Measurements from ENCODE around the gene PPP2R5B.

PPP2R5B gene

GRCh38 chr11:64933213-64933934, 8.9 kb downstream of the PPP2R5B start:
- H4K8ac ChIP-seq (ENCODE audit: low read depth, low read length): no peak overlapping the region
- H4K12ac ChIP-seq (ENCODE audit: low read depth, low read length): no peak overlapping the region
- no CpG with 5 or more reads among the region's 12 CpGs for WGBS (ENCODE audit: extremely low coverage, insufficient coverage, insufficient read length)
- H3K18ac ChIP-seq (ENCODE audit: low read length): no peak overlapping the region
- H2BK5ac ChIP-seq (ENCODE audit: low read depth, low read length, poor library complexity): no peak overlapping the region
- no peak overlapping the region for H3K4me3 ChIP-seq (ENCODE audit: low read depth, low read length)
- H2AK5ac ChIP-seq (ENCODE audit: low read length): no peak overlapping the region
- H2BK120ac ChIP-seq (ENCODE audit: insufficient read depth, low read length, poor library complexity): no peak overlapping the region
- no peak overlapping the region for H2BK12ac ChIP-seq (ENCODE audit: low read length)
- H3K9me3 ChIP-seq (ENCODE audit: insufficient read depth, low read depth, low read length): no peaks in the 10 kb centered on the region
- no peak overlapping the region for H3K23ac ChIP-seq (ENCODE audit: low read length)
- H3K4ac ChIP-seq (ENCODE audit: low read depth, low read length): no peak overlapping the region
- H3K4me2 ChIP-seq (ENCODE audit: low read length): no peak overlapping the region
- DNase-seq: no peak
- H2AFZ ChIP-seq (ENCODE audit: insufficient read depth, low read length, poor library complexity): no peak overlapping the region
- no peak overlapping the region for H3K9ac ChIP-seq (ENCODE audit: low read length)
- no peak overlapping the region for H3K14ac ChIP-seq (ENCODE audit: low read length)
- H3K27me3 ChIP-seq (ENCODE audit: insufficient read depth, low read length): no peaks in the 10 kb centered on the region
- H3K4me1 ChIP-seq (ENCODE audit: control insufficient read depth in 1 of 2, insufficient read depth in 2 of 2, low read length in 2 of 2): peaks cover 0 to 7% of the 10 kb centered on the region in 2 experiments
- no peaks in the 10 kb centered on the region for H3K79me2 ChIP-seq (ENCODE audit: control insufficient read depth, insufficient read depth, low read length, poor library complexity)
- no peak overlapping the region for H4K91ac ChIP-seq (ENCODE audit: low read depth, low read length)
- no peaks in the 10 kb centered on the region for H3K79me1 ChIP-seq (ENCODE audit: low read length)
- peaks cover 19 to 31% of the 10 kb centered on the region in 2 experiments for H3K36me3 ChIP-seq (ENCODE audit: control insufficient read depth in 1 of 2, insufficient read depth in 2 of 2, low read length in 2 of 2)
- no peak overlapping the region for H3K27ac ChIP-seq (ENCODE audit: low read depth, low read length)

GRCh38 chr11:64933935-64934681, 9.6 kb downstream of the PPP2R5B start:
- H3K27me3 ChIP-seq (ENCODE audit: insufficient read depth, low read length): no peaks in the 10 kb centered on the region
- H2BK120ac ChIP-seq (ENCODE audit: insufficient read depth, low read length, poor library complexity): no peak overlapping the region
- no CpG with 5 or more reads among the region's 10 CpGs for WGBS (ENCODE audit: extremely low coverage, insufficient coverage, insufficient read length)
- no peak overlapping the region for H3K9ac ChIP-seq (ENCODE audit: low read length)
- H4K91ac ChIP-seq (ENCODE audit: low read depth, low read length): no peak overlapping the region
- H3K4ac ChIP-seq (ENCODE audit: low read depth, low read length): no peak overlapping the region
- H3K18ac ChIP-seq (ENCODE audit: low read length): no peak overlapping the region
- H3K79me2 ChIP-seq (ENCODE audit: control insufficient read depth, insufficient read depth, low read length, poor library complexity): no peaks in the 10 kb centered on the region
- no peak overlapping the region for H2AK5ac ChIP-seq (ENCODE audit: low read length)
- no peak overlapping the region for H3K4me3 ChIP-seq (ENCODE audit: low read depth, low read length)
- H3K23ac ChIP-seq (ENCODE audit: low read length): no peak overlapping the region
- no peak overlapping the region for H4K8ac ChIP-seq (ENCODE audit: low read depth, low read length)
- H3K27ac ChIP-seq (ENCODE audit: low read depth, low read length): no peak overlapping the region
- H3K4me1 ChIP-seq (ENCODE audit: control insufficient read depth in 1 of 2, insufficient read depth in 2 of 2, low read length in 2 of 2): peaks cover 0 to 7% of the 10 kb centered on the region in 2 experiments
- H3K36me3 ChIP-seq (ENCODE audit: control insufficient read depth in 1 of 2, insufficient read depth in 2 of 2, low read length in 2 of 2): peaks cover 19 to 30% of the 10 kb centered on the region in 2 experiments
- DNase-seq: no peak
- no peak overlapping the region for H3K4me2 ChIP-seq (ENCODE audit: low read length)
- H2BK12ac ChIP-seq (ENCODE audit: low read length): no peak overlapping the region
- no peaks in the 10 kb centered on the region for H3K79me1 ChIP-seq (ENCODE audit: low read length)
- H2BK5ac ChIP-seq (ENCODE audit: low read depth, low read length, poor library complexity): no peak overlapping the region
- no peaks in the 10 kb centered on the region for H3K9me3 ChIP-seq (ENCODE audit: insufficient read depth, low read depth, low read length)
- H4K12ac ChIP-seq (ENCODE audit: low read depth, low read length): no peak overlapping the region
- no peak overlapping the region for H3K14ac ChIP-seq (ENCODE audit: low read length)
- no peak overlapping the region for H2AFZ ChIP-seq (ENCODE audit: insufficient read depth, low read length, poor library complexity)

- Histone ChIP-seq H3K4me2 (ENCODE audit: low read length) (no peak overlapping the region), H3K14ac (ENCODE audit: low read length) (no peak overlapping the region), H3K27me3 (ENCODE audit: insufficient read depth, low read length) (no peaks in the 10 kb centered on the region), H3K27ac (ENCODE audit: low read depth, low read length) (no peak overlapping the region), H2BK120ac (ENCODE audit: insufficient read depth, low read length, poor library complexity) (no peak overlapping the region), H4K91ac (ENCODE audit: low read depth, low read length) (no peak overlapping the region), H3K9ac (ENCODE audit: low read length) (peak overlapping the region; percentile 22), H4K8ac (ENCODE audit: low read depth, low read length) (no peak overlapping the region), H3K36me3 (ENCODE audit: control insufficient read depth in 1 of 2, insufficient read depth in 2 of 2, low read length in 2 of 2) (peaks cover 19 to 27% of the 10 kb centered on the region in 2 experiments), H3K9me3 (ENCODE audit: insufficient read depth, low read depth, low read length) (peaks cover 2% of the 10 kb centered on the region), H2AK5ac (ENCODE audit: low read length) (no peak overlapping the region), H3K4me3 (ENCODE audit: low read depth, low read length) (no peak overlapping the region), H2BK12ac (ENCODE audit: low read length) (no peak overlapping the region), H3K79me1 (ENCODE audit: low read length) (no peaks in the 10 kb centered on the region), H4K12ac (ENCODE audit: low read depth, low read length) (no peak overlapping the region), H2AFZ (ENCODE audit: insufficient read depth, low read length, poor library complexity) (no peak overlapping the region), H3K4ac (ENCODE audit: low read depth, low read length) (no peak overlapping the region), H3K23ac (ENCODE audit: low read length) (no peak overlapping the region), H3K79me2 (ENCODE audit: control insufficient read depth, insufficient read depth, low read length, poor library complexity) (no peaks in the 10 kb centered on the region), H2BK5ac (ENCODE audit: low read depth, low read length, poor library complexity) (no peak overlapping the region), H3K18ac (ENCODE audit: low read length) (no peak overlapping the region), H3K4me1 (ENCODE audit: control insufficient read depth in 1 of 2, insufficient read depth in 2 of 2, low read length in 2 of 2) (peaks cover 0 to 7% of the 10 kb centered on the region in 2 experiments)
- DNase-seq: no peak
- no CpG with 5 or more reads among the region's 27 CpGs for WGBS (ENCODE audit: extremely low coverage, insufficient coverage, insufficient read length)
Observed at GRCh38 chr11:64934682-64935358, 10.3 kb downstream of the PPP2R5B start.

GRCh38 chr11:64935359-64936081, 11.0 kb downstream of the PPP2R5B start, which contains the start of gene GPHA2:
GPHA2 (minus strand) TSS chr11:64935893; CDS start chr11:64935460, 433 bp downstream.
- H4K12ac ChIP-seq (ENCODE audit: low read depth, low read length): no peak within 1 kb of the TSS
- no peak within 1 kb of the TSS for H3K14ac ChIP-seq (ENCODE audit: low read length)
- H2AFZ ChIP-seq (ENCODE audit: insufficient read depth, low read length, poor library complexity): no peak within 1 kb of the TSS
- no peak within 1 kb of the TSS for H3K4ac ChIP-seq (ENCODE audit: low read depth, low read length)
- peaks cover 14 to 22% of the 10 kb centered on the region in 2 experiments for H3K36me3 ChIP-seq (ENCODE audit: control insufficient read depth in 1 of 2, insufficient read depth in 2 of 2, low read length in 2 of 2)
- no peaks in the 10 kb centered on the region for H3K27me3 ChIP-seq (ENCODE audit: insufficient read depth, low read length)
- no peak within 1 kb of the TSS for H2BK120ac ChIP-seq (ENCODE audit: insufficient read depth, low read length, poor library complexity)
- peaks cover 0 to 7% of the 10 kb centered on the region in 2 experiments for H3K4me1 ChIP-seq (ENCODE audit: control insufficient read depth in 1 of 2, insufficient read depth in 2 of 2, low read length in 2 of 2)
- H2BK12ac ChIP-seq (ENCODE audit: low read length): no peak within 1 kb of the TSS
- H3K9me3 ChIP-seq (ENCODE audit: insufficient read depth, low read depth, low read length): peaks cover 2% of the 10 kb centered on the region
- H3K79me2 ChIP-seq (ENCODE audit: control insufficient read depth, insufficient read depth, low read length, poor library complexity): no peaks in the 10 kb centered on the region
- H3K18ac ChIP-seq (ENCODE audit: low read length): no peak within 1 kb of the TSS
- no peaks in the 10 kb centered on the region for H3K79me1 ChIP-seq (ENCODE audit: low read length)
- no peak within 1 kb of the TSS for H4K8ac ChIP-seq (ENCODE audit: low read depth, low read length)
- H3K4me3 ChIP-seq (ENCODE audit: low read depth, low read length): no peak within 1 kb of the TSS
- no peak within 1 kb of the TSS for H2BK5ac ChIP-seq (ENCODE audit: low read depth, low read length, poor library complexity)
- H3K23ac ChIP-seq (ENCODE audit: low read length): no peak within 1 kb of the TSS
- no peak within 1 kb of the TSS for H4K91ac ChIP-seq (ENCODE audit: low read depth, low read length)
- peak within 1 kb of the TSS; percentile 22 for H3K9ac ChIP-seq (ENCODE audit: low read length)
- DNase-seq: peak in 1 of 2 donors; percentile 30
- no peak within 1 kb of the TSS for H2AK5ac ChIP-seq (ENCODE audit: low read length)
- WGBS (ENCODE audit: extremely low coverage, insufficient coverage, insufficient read length): no CpG with 5 or more reads among the region's 14 CpGs
- H3K4me2 ChIP-seq (ENCODE audit: low read length): no peak within 1 kb of the TSS
- H3K27ac ChIP-seq (ENCODE audit: low read depth, low read length): no peak within 1 kb of the TSS

Measured in trophoblast cell (in vitro differentiated cells and primary cell).